ENCODE measurements around the gene WNK4.

The WNK4 gene

DNA sequence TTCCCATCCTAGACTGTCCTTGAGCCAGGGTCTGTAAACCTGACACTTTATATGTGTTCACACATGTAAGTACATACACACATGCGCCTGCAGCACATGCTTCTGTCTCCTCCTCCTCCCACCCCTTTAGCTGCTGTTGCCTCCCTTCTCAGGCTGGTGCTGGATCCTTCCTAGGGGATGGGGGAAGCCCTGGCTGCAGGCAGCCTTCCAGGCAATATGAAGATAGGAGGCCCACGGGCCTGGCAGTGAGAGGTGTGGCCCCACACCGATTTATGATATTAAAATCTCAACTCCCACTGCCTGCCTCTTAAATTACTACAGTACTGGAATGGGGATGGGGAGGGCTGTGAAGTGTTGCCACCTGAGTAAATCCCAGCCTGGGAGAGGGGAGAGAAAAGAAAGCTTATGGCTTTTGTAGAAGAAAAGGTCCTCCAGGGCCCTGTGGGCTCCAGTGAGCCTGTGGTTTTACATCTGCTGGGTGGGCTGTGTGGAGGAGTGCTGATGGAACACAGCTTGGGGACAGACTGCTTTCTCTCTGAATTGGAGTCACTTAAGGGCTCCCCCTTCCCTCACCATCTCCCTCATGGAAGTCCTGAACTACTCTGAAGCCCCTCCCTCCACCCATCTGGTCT, 990 bp upstream of the WNK4 start:
- Histone ChIP-seq H2AFZ (ENCODE audit: low read depth, low read length) (no peak overlapping the region), H3K4me1 (ENCODE audit: insufficient read depth, low read length) (peaks cover 3% of the 10 kb centered on the region), H3K9me3 (ENCODE audit: low read length) (no peaks in the 10 kb centered on the region), H3K4me3 (ENCODE audit: low read length) (no peak overlapping the region), H3K27me3 (ENCODE audit: insufficient read depth, low read length) (no peaks in the 10 kb centered on the region), H3K36me3 (ENCODE audit: insufficient read depth, low read length) (peaks cover 33% of the 10 kb centered on the region)

DNA sequence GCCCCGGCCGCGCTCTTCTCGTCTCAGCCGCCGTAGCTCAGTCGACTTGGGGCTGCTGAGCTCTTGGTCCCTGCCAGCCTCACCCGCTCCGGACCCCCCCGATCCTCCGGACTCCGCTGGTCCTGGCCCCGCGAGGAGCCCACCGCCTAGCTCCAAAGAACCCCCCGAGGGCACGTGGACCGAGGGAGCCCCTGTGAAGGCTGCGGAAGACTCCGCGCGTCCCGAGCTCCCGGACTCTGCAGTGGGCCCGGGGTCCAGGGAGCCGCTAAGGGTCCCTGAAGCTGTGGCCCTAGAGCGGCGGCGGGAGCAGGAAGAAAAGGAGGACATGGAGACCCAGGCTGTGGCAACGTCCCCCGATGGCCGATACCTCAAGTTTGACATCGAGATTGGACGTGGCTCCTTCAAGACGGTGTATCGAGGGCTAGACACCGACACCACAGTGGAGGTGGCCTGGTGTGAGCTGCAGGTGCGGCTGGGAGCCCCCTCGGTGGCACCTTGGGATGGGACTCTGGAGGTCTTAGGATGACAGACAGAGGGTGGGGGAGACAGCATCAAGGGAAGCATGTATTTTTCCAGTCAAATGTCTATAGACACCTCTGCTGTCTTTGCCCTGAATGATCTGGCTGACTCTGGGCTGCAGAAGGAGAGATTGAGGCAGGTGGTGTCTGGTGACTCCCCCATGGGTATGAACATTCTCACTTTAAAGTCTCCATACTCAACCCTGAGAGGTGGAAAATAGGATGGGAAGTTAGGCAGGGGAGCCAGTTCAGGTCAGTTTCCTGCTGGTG, 635 bp downstream of the WNK4 start:
- Histone ChIP-seq H3K36me3 (ENCODE audit: insufficient read depth, low read length) (peaks cover 24% of the 10 kb centered on the region), H3K4me3 (ENCODE audit: low read length) (no peak overlapping the region), H3K27me3 (ENCODE audit: insufficient read depth, low read length) (no peaks in the 10 kb centered on the region), H3K4me1 (ENCODE audit: insufficient read depth, low read length) (no peaks in the 10 kb centered on the region), H2AFZ (ENCODE audit: low read depth, low read length) (no peak overlapping the region), H3K9me3 (ENCODE audit: low read length) (no peaks in the 10 kb centered on the region)

DNA sequence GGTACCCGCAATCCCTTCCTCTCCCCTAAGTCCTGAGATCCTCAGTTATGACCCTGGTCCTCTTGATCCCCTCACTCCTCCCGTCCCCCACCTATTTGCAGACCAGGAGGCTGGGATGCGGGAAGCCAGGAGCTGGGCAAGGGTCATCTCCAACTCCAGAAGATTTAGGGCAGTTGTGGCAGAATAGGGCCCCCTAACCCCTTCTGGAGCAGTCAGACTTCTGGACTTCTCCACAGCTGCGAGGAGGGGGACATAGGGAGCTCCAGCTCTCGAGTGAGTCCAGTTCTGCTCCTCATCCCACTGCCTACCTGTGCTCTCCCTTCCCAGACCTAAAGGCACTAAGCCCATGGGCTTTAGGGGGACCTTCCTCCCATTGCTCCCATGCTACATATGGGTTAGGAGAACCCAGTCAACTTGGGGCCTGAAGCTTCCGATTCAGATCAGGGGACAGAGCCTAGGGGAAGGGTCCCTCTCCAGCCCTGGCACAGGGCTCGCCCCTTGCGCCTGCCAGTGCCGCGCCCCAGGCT, 1.3 kb downstream of the WNK4 start:
- Histone ChIP-seq H2AFZ (ENCODE audit: low read depth, low read length) (no peak overlapping the region), H3K4me1 (ENCODE audit: insufficient read depth, low read length) (no peaks in the 10 kb centered on the region), H3K9me3 (ENCODE audit: low read length) (no peaks in the 10 kb centered on the region), H3K27me3 (ENCODE audit: insufficient read depth, low read length) (no peaks in the 10 kb centered on the region), H3K4me3 (ENCODE audit: low read length) (no peak overlapping the region), H3K36me3 (ENCODE audit: insufficient read depth, low read length) (peaks cover 21% of the 10 kb centered on the region)

DNA sequence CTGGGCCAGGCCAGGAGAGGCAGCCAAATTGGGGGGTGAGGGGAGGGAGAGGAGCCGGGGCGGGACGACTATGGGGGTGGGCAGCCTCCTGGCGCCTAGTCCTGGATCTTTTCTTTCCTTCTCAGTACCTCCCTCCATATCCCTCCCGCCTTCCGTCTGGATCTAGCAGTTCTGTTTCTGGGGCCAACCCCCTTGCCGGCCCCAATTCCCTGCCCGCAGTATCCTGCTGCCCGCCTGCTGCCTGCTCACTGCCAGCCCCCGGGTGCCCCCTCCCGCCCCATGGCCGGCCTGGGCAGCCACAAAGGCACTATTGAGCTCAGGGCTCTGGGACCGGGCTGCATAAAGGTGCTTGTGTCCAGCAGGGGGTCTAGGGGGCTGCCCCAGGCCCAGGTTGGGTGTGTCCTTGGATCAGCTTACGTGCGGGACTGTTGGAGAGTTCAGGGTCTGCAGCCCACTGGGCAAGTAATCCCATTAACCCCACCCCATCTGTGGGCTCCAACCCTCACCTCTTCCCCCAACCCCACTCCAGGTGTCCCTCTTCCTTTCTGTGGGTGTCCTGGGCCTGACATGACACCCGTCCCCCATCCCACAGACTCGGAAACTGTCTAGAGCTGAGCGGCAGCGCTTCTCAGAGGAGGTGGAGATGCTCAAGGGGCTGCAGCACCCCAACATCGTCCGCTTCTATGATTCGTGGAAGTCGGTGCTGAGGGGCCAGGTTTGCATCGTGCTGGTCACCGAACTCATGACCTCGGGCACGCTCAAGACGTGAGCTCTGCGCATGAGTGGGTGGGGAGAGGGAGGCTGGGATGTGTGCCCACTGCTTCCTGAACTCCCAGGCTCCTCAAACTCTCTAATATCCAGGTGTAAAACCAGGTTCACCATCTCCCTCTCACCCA, 2.0 kb downstream of the WNK4 start:
- H3K27me3 ChIP-seq (ENCODE audit: insufficient read depth, low read length), result no peaks in the 10 kb centered on the region
- H2AFZ ChIP-seq (ENCODE audit: low read depth, low read length), result no peak overlapping the region

DNA sequence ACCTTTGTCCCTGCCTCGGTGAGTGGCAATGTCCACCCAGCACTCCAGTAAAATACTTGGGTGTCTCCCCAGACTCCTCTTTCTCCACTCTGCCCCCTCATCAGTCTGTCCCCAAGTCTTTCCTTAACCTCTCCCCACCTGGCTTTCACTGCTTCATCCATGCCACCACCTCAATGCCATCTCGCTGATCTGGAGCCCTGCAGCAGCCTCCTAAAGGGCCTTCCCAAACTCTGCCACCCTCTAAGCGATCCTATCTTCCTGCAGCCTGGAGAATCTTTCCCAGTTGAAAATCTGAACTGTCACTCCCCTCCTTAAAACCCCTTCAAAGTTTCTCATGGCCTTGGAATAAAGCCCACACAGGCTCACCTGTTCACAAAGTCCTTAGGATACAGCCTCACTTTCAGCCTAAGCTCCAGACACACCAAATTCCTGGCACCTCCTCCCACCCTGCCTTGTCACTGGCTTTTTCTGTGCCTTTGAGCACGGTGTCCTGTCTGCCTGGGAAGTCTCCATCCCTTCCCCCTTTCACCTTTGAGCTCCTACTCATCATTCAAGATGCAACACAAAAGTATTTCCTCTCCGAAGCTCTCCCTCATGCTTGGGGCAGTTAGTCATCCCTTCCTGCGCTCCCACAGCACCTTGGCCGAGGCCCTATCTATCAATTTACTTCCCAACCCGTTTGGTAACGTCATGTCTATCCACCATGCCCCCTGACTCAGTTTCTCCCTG, 2.8 kb downstream of the WNK4 start:
- Histone ChIP-seq H3K4me3 (ENCODE audit: low read length) (no peak overlapping the region), H3K36me3 (ENCODE audit: insufficient read depth, low read length) (peaks cover 14% of the 10 kb centered on the region), H3K4me1 (ENCODE audit: insufficient read depth, low read length) (no peaks in the 10 kb centered on the region), H3K9me3 (ENCODE audit: low read length) (no peaks in the 10 kb centered on the region), H3K27me3 (ENCODE audit: insufficient read depth, low read length) (no peaks in the 10 kb centered on the region), H2AFZ (ENCODE audit: low read depth, low read length) (no peak overlapping the region)

More for the DNA sequence above, 2.0 kb downstream of the WNK4 start:
- H3K4me1 ChIP-seq (ENCODE audit: insufficient read depth, low read length), result no peaks in the 10 kb centered on the region
- no peaks in the 10 kb centered on the region for H3K9me3 ChIP-seq (ENCODE audit: low read length)
- peaks cover 20% of the 10 kb centered on the region for H3K36me3 ChIP-seq (ENCODE audit: insufficient read depth, low read length)
- no peak overlapping the region for H3K4me3 ChIP-seq (ENCODE audit: low read length)

DNA sequence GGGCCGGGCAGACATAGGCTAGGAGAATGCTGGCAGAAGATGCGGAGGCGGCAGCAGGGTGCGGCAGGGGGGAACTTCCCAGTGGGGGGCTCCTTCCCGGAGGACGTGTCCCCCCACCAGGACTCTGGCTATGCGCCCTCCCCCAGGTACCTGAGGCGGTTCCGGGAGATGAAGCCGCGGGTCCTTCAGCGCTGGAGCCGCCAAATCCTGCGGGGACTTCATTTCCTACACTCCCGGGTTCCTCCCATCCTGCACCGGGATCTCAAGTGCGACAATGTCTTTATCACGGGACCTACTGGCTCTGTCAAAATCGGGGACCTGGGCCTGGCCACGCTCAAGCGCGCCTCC, 3.4 kb downstream of the WNK4 start:
- Histone ChIP-seq H3K36me3 (ENCODE audit: insufficient read depth, low read length) (peaks cover 8% of the 10 kb centered on the region), H3K27me3 (ENCODE audit: insufficient read depth, low read length) (no peaks in the 10 kb centered on the region), H3K9me3 (ENCODE audit: low read length) (no peaks in the 10 kb centered on the region), H2AFZ (ENCODE audit: low read depth, low read length) (no peak overlapping the region), H3K4me1 (ENCODE audit: insufficient read depth, low read length) (no peaks in the 10 kb centered on the region), H3K4me3 (ENCODE audit: low read length) (no peak overlapping the region)

DNA sequence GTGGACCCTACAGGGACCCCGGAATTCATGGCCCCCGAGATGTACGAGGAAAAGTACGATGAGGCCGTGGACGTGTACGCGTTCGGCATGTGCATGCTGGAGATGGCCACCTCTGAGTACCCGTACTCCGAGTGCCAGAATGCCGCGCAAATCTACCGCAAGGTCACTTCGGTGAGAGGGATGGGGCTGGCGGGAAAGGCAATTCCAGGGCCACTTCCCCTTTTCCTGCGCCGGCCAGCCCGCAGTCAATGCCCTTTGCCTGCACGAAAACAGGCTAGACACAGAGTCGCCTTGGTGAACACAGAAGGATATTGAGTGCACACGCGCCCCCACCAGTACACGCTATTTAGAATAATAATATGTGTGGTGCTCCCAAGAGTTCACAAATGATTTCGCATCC, 4.0 kb downstream of the WNK4 start:
- no peaks in the 10 kb centered on the region for H3K4me1 ChIP-seq (ENCODE audit: insufficient read depth, low read length)
- no peaks in the 10 kb centered on the region for H3K27me3 ChIP-seq (ENCODE audit: insufficient read depth, low read length)
- no peak overlapping the region for H3K4me3 ChIP-seq (ENCODE audit: low read length)
- H3K36me3 ChIP-seq (ENCODE audit: insufficient read depth, low read length), result peaks cover 2% of the 10 kb centered on the region
- no peak overlapping the region for H2AFZ ChIP-seq (ENCODE audit: low read depth, low read length)
- no peaks in the 10 kb centered on the region for H3K9me3 ChIP-seq (ENCODE audit: low read length)

DNA sequence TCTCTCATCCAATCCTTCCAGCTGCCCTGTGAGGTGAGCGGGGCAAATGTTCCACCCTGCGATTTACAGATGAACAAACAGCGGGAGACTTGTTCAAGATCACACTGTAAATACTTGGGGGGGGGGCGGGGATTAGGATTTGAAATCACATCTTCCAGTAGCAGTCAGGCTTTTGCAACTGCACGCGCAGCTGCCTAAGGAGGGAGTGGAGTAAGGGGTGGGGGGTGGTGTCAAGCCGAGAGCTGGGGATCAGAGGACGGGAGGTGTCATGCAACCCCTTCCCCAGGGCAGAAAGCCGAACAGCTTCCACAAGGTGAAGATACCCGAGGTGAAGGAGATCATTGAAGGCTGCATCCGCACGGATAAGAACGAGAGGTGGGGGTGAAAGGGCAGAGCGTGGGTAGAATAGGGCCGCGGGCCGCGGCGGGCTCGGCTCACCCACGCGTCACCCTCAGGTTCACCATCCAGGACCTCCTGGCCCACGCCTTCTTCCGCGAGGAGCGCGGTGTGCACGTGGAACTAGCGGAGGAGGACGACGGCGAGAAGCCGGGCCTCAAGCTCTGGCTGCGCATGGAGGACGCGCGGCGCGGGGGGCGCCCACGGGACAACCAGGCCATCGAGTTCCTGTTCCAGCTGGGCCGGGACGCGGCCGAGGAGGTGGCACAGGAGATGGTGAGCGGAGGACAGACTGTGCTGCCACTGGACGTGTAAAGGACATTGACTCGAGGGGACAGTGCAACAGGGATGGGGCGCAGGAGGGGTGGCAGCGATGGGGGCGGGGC, 4.6 kb downstream of the WNK4 start:
- no peaks in the 10 kb centered on the region for H3K9me3 ChIP-seq (ENCODE audit: low read length)
- H2AFZ ChIP-seq (ENCODE audit: low read depth, low read length), result no peak overlapping the region
- H3K4me3 ChIP-seq (ENCODE audit: low read length), result no peak overlapping the region
- peaks cover 1% of the 10 kb centered on the region for H3K36me3 ChIP-seq (ENCODE audit: insufficient read depth, low read length)
- H3K4me1 ChIP-seq (ENCODE audit: insufficient read depth, low read length), result no peaks in the 10 kb centered on the region
- no peaks in the 10 kb centered on the region for H3K27me3 ChIP-seq (ENCODE audit: insufficient read depth, low read length)

DNA sequence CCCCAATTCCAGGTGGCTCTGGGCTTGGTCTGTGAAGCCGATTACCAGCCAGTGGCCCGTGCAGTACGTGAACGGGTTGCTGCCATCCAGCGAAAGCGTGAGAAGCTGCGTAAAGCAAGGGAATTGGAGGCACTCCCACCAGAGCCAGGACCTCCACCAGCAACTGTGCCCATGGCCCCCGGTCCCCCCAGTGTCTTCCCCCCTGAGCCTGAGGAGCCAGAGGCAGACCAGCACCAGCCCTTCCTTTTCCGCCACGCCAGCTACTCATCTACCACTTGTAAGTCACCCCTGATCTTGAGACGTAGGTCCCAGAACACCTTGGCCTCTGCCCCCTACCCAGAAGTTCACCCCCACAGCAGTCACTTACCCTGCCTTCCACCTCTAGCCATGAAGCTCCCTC, 6.9 kb downstream of the WNK4 start:
- no peaks in the 10 kb centered on the region for H3K4me1 ChIP-seq (ENCODE audit: insufficient read depth, low read length)
- no peak overlapping the region for H3K4me3 ChIP-seq (ENCODE audit: low read length)
- no peaks in the 10 kb centered on the region for H3K9me3 ChIP-seq (ENCODE audit: low read length)
- H2AFZ ChIP-seq (ENCODE audit: low read depth, low read length), result no peak overlapping the region
- no peaks in the 10 kb centered on the region for H3K36me3 ChIP-seq (ENCODE audit: insufficient read depth, low read length)
- no peaks in the 10 kb centered on the region for H3K27me3 ChIP-seq (ENCODE audit: insufficient read depth, low read length)

DNA sequence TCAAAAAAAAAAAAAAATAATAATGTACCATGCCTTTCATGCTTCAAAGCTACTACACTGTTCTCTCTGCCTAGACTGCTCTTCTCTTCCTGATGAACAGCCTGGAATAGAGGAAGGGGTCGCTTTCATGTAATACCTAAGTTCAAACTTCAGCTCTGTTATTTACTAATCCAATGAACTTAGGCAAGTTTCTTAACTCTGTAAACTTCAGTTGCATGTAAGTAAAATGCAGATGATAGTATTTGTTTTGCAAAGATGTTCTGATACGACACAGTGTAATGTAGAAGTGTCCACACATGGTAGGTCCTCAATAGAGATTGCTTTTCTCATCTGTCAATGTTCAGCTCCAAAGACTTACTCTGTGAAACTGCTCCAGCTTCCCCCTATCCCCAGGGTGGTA, 11.5 kb downstream of the WNK4 start:
- Histone ChIP-seq H3K36me3 (ENCODE audit: insufficient read depth, low read length) (peaks cover 4% of the 10 kb centered on the region), H3K27me3 (ENCODE audit: insufficient read depth, low read length) (no peaks in the 10 kb centered on the region), H3K4me1 (ENCODE audit: insufficient read depth, low read length) (no peaks in the 10 kb centered on the region), H3K4me3 (ENCODE audit: low read length) (no peak overlapping the region), H3K9me3 (ENCODE audit: low read length) (no peaks in the 10 kb centered on the region), H2AFZ (ENCODE audit: low read depth, low read length) (no peak overlapping the region)

DNA sequence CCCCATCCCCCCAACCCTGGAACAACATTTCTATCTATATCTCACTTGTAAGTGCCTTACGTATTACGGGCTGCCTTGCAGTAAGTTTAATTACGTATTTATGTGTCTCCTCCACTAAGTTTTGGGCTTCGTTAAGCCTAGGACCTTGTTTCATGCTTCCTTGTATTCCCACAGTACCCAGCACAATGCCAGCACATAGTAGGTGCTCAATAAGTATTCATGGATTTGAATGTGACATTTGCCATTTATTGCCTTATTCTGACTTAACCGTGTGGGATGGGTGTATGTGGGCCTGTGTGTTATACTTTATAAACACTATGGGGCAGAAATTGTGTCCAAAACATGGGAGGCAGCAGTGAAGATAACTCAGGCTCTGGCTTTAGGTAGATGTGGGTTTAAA, 12.1 kb downstream of the WNK4 start:
- no peak overlapping the region for H3K4me3 ChIP-seq (ENCODE audit: low read length)
- H3K27me3 ChIP-seq (ENCODE audit: insufficient read depth, low read length), result no peaks in the 10 kb centered on the region
- peaks cover 7% of the 10 kb centered on the region for H3K36me3 ChIP-seq (ENCODE audit: insufficient read depth, low read length)
- H3K9me3 ChIP-seq (ENCODE audit: low read length), result no peaks in the 10 kb centered on the region
- no peak overlapping the region for H2AFZ ChIP-seq (ENCODE audit: low read depth, low read length)
- H3K4me1 ChIP-seq (ENCODE audit: insufficient read depth, low read length), result peaks cover 2% of the 10 kb centered on the region

DNA sequence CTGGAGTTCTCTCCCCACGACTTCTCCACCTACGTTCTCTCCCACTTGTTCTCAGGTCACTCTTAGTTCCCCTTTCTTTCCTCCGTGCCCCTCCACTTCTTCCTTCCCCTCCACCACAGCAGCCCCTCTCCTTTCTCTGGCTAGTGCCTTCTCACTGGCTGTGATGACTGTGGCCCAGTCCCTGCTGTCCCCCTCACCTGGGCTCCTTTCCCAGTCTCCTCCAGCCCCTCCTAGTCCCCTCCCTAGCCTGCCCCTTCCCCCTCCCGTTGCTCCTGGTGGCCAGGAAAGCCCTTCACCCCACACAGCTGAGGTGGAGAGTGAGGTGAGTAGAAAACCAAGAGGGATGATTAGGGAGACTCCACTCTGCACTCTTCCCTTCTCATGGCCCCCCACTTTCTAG, 14.7 kb downstream of the WNK4 start:
- Histone ChIP-seq H3K27me3 (ENCODE audit: insufficient read depth, low read length) (no peaks in the 10 kb centered on the region), H3K9me3 (ENCODE audit: low read length) (no peaks in the 10 kb centered on the region), H3K4me3 (ENCODE audit: low read length) (no peak overlapping the region), H3K4me1 (ENCODE audit: insufficient read depth, low read length) (peaks cover 7% of the 10 kb centered on the region), H2AFZ (ENCODE audit: low read depth, low read length) (no peak overlapping the region), H3K36me3 (ENCODE audit: insufficient read depth, low read length) (peaks cover 7% of the 10 kb centered on the region)

All from neuron (in vitro differentiated cells).